ENCODE data around the gene LRP4. TPM values are rescaled to one million over a fixed set of nuclear protein-coding genes. Genes with fewer than 3 reads are reported as not detected.

LRP4 gene
- total RNA-seq, 6 experiments from 2014 or later, result 0.43 to 1.2 (median 0.84) TPM

DNA sequence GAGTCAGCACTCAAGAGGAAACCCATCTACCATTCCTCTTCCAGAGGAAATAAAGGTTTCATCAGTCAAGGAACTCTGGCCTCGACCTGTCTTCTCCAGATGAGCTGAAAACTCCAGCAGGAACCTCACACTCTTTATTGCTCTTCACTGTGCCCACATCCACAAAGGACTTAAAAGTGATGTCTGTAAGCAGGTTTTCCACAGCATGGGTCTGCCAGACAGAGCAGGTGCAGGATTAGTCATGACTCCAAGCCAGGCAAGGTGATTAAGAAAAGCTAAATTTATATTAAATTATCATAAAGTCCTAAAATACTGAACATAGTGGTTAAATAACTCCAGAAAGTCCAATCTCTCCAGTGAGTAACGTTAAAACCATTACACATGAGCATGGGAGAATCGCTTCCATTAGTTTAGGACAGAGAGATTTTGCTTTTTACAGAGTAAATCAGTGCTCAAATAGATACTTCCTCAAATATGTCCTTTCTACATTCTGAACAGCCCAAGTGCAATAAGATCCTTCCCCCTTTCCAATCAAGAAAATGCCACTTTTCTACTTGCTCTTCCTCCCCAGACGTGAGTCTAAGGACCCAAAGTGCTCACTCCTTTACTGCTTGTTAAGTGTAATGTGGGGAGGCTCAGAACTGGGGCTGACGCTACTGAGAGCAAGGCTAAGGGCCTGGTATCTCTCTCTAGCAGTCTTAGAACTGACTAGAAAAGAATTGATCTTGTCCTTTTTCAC is 61.6 kb downstream of the LRP4 start:
- Histone ChIP-seq H3K36me3 (no peaks in the 10 kb centered on the region), H3K27ac (no peak overlapping the region), H3K4me1 (no peaks in the 10 kb centered on the region), H3K27me3 (no peaks in the 10 kb centered on the region), H3K4me3 (no peak overlapping the region), H3K9me3 (no peaks in the 10 kb centered on the region)
- ATAC-seq, result peak in 3 of 4 donors; percentile 14 to 47 (median 25)
- WGBS (ENCODE audit: insufficient coverage, low coverage, low lambda C conversion rate, missing lambda C conversion rate), result 59% methylated on average over 5 of the region's 5 CpGs
- DNase-seq, result no peak
- TF ChIP-seq POLR2A (IDR thresholded peaks at IDR 0.05), result no peak
- TF ChIP-seq, protein P1, sequence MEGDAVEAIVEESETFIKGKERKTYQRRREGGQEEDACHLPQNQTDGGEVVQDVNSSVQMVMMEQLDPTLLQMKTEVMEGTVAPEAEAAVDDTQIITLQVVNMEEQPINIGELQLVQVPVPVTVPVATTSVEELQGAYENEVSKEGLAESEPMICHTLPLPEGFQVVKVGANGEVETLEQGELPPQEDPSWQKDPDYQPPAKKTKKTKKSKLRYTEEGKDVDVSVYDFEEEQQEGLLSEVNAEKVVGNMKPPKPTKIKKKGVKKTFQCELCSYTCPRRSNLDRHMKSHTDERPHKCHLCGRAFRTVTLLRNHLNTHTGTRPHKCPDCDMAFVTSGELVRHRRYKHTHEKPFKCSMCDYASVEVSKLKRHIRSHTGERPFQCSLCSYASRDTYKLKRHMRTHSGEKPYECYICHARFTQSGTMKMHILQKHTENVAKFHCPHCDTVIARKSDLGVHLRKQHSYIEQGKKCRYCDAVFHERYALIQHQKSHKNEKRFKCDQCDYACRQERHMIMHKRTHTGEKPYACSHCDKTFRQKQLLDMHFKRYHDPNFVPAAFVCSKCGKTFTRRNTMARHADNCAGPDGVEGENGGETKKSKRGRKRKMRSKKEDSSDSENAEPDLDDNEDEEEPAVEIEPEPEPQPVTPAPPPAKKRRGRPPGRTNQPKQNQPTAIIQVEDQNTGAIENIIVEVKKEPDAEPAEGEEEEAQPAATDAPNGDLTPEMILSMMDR (IDR thresholded peaks at IDR 0.05), result no peak
- intact Hi-C loops (cut with DNase I), result no loop called here

DNA sequence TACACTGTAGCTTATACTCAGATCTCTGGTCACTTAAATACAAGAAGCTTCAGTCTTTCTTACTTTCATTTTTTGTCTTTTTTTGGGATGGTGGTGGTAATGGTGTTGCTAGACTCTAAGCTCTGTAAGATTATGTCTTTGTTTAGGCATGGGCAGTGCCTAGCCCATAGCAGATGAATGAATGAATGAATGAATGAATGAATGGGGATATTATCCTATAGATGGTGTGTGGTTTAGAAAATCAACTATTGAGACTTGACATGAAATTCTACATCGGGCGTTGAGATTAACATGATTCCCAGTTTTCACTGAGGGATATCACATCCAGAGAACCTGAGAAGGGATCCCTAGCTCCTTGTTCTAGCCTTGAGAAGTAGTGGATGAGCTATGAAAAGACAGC is 62.5 kb downstream of the LRP4 start:
- TF ChIP-seq POLR2A (IDR thresholded peaks at IDR 0.05), result no peak
- TF ChIP-seq, protein P1 (IDR thresholded peaks at IDR 0.05), result no peak
- no peak overlapping the region for H3K27ac ChIP-seq
- H3K4me3 ChIP-seq, result no peak overlapping the region
- no peaks in the 10 kb centered on the region for H3K27me3 ChIP-seq
- no peak for ATAC-seq
- intact Hi-C loops (cut with DNase I), result no loop called here
- no peak for DNase-seq
- no peaks in the 10 kb centered on the region for H3K4me1 ChIP-seq
- 95% methylated on average over 2 of the region's 2 CpGs for WGBS (ENCODE audit: insufficient coverage, low coverage, low lambda C conversion rate, missing lambda C conversion rate)
- H3K9me3 ChIP-seq, result no peaks in the 10 kb centered on the region
- no peaks in the 10 kb centered on the region for H3K36me3 ChIP-seq

GRCh38 chr11:46855167-46855566 is 63.2 kb downstream of the LRP4 start:
- no peaks in the 10 kb centered on the region for H3K4me1 ChIP-seq
- no peaks in the 10 kb centered on the region for H3K36me3 ChIP-seq
- H3K9me3 ChIP-seq, result no peaks in the 10 kb centered on the region
- 76% methylated on average over 2 of the region's 3 CpGs for whole genome bisulfite sequencing (ENCODE audit: insufficient coverage, low coverage, low lambda C conversion rate, missing lambda C conversion rate)
- no peaks in the 10 kb centered on the region for H3K27me3 ChIP-seq
- ATAC-seq, result no peak
- intact Hi-C loops (cut with DNase I), result no loop called here
- no peak overlapping the region for H3K27ac ChIP-seq
- TF ChIP-seq, protein P1 (IDR thresholded peaks at IDR 0.05), result no peak
- no peak for TF ChIP-seq POLR2A (IDR thresholded peaks at IDR 0.05)
- no peak for DNase-seq
- no peak overlapping the region for H3K4me3 ChIP-seq

DNA sequence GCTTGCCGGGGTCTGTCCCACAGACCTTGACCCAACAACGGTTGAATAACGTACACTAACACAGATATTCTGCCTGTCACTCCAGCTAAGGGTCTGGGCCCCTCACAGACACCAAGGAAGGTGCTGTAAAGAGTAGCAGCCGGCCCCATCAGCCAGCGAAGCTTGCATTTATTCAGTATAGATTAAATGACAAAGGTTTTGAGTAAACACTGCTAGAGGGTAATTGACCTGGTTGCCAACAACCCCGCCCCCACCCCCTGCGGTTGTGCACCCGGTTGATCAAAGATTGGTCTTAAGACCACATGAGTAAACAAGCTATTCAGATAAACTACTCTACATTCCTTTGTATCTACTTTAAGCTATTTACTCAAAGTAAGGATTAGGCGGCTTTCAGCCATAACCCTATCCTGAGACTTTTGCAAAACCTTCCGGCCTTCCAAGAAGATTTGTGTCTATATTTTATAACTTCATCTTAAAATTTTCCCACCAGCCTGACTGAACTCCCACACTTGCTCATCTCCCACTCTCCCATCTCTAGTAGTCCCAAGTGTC is 67.4 kb downstream of the LRP4 start:
- H3K27ac ChIP-seq, result no peak overlapping the region
- no peaks in the 10 kb centered on the region for H3K27me3 ChIP-seq
- no peaks in the 10 kb centered on the region for H3K9me3 ChIP-seq
- H3K4me3 ChIP-seq, result no peak overlapping the region
- no peak for TF ChIP-seq POLR2A (IDR thresholded peaks at IDR 0.05)
- TF ChIP-seq, protein P1 (IDR thresholded peaks at IDR 0.05), result no peak
- 68% methylated on average over 7 of the region's 10 CpGs for WGBS (ENCODE audit: insufficient coverage, low coverage, low lambda C conversion rate, missing lambda C conversion rate)
- H3K4me1 ChIP-seq, result no peaks in the 10 kb centered on the region
- intact Hi-C loops (cut with DNase I), result no loop called here
- DNase-seq (no peak), ATAC-seq (no peak)
- H3K36me3 ChIP-seq, result no peaks in the 10 kb centered on the region
